Suprapubic skin (tissue), 4 donors: ENCODE measurements around the gene TMEM270. TPM values are rescaled to one million over a fixed set of nuclear protein-coding genes. Genes with fewer than 3 reads are reported as not detected.

Experiments
- DNase-seq, 2 donors: peaks; one replicate each; pipeline ENCODE4 v3.0.0-alpha.2; 2019; ENCODE audit warnings: low spot score in 2 of 2
- H3K27ac ChIP-seq: fragments of 200-600 bp; sonication (generic); one replicate; pipeline ENCODE4 v1.5.1; 2019
- H3K27me3 ChIP-seq: fragments of 200-600 bp; sonication (generic); one replicate; pipeline ENCODE4 v1.5.1; 2019
- H3K36me3 ChIP-seq: fragments of 200-600 bp; sonication (generic); one replicate; pipeline ENCODE4 v1.5.1; 2019
- H3K4me1 ChIP-seq: fragments of 200-600 bp; sonication (generic); one replicate; pipeline ENCODE4 v1.5.1; 2019
- H3K4me3 ChIP-seq: fragments of 200-600 bp; sonication (generic); one replicate; pipeline ENCODE4 v1.5.1; 2019; ENCODE audit warnings: mild to moderate bottlenecking
- H3K9me3 ChIP-seq: fragments of 200-600 bp; sonication (generic); one replicate; pipeline ENCODE4 v1.5.1; 2019
- CTCF ChIP-seq, 2 donors: fragments of 200-600 bp in 1 of 2; fragments of 450-650 bp in 1 of 2; sonication (generic) in 1 of 2; IDR thresholded peaks; one replicate each; pipeline ENCODE4 v1.5.1; 2016 to 2019; ENCODE audit warnings: antibody characterized with exemption in 2 of 2, mild to moderate bottlenecking in 1 of 2, moderate library complexity in 1 of 2
- EP300 ChIP-seq: sonication (generic); formaldehyde crosslinking; IDR thresholded peaks from one replicate; pipeline ENCODE4 v1.6.1; 2017; ENCODE audit warnings: antibody characterized with exemption
- POLR2A ChIP-seq, 2 donors: fragments of 450-650 bp; IDR thresholded peaks; one replicate each; pipeline ENCODE4 v1.6.1; 2017; ENCODE audit warnings: antibody characterized with exemption in 2 of 2, mild to moderate bottlenecking in 2 of 2, moderate library complexity in 2 of 2
- POLR2AphosphoS5 ChIP-seq, 3 donors: sonication (generic); formaldehyde crosslinking; IDR thresholded peaks; one replicate each; pipeline ENCODE4 v1.6.1; 2017; ENCODE audit warnings: antibody characterized with exemption in 3 of 3
- WGBS: methylation state at CpG from one replicate; pipeline ENCODE4 v1.1.5; 2018; 5-methylcytosine and 5-hydroxymethylcytosine counted together
- total RNA-seq, 4 donors: library from RNA; depleted of rRNA; stranded (reverse); fragments of >200 nt; gene quantifications; one replicate each; pipeline ENCODE4 v1.1.0, GENCODE V29; 2016

The TMEM270 gene
- total RNA-seq, 4 donors from 2014 or later: not detected

- DNase-seq: no peak
- TF ChIP-seq POLR2A (IDR thresholded peaks at IDR 0.05) (no peak), POLR2AphosphoS5 (IDR thresholded peaks at IDR 0.05) (no peak), EP300 (no peak), CTCF (IDR thresholded peaks at IDR 0.05) (no peak)
- 55% methylated on average over 14 of the region's 20 CpGs for WGBS
- Histone ChIP-seq H3K27me3 (no peaks in the 10 kb centered on the region), H3K27ac (no peak overlapping the region), H3K4me1 (peaks cover 18% of the 10 kb centered on the region), H3K36me3 (no peaks in the 10 kb centered on the region), H3K4me3 (no peak overlapping the region), H3K9me3 (no peaks in the 10 kb centered on the region)
Measured at GRCh38 chr7:73871163-73872011, 10.4 kb downstream of the TMEM270 start.

GRCh38 chr7:73872056-73872908, 11.3 kb downstream of the TMEM270 start:
- H3K4me1 ChIP-seq: peaks cover 18% of the 10 kb centered on the region
- H3K27ac ChIP-seq: no peak overlapping the region
- no peaks in the 10 kb centered on the region for H3K36me3 ChIP-seq
- no peaks in the 10 kb centered on the region for H3K27me3 ChIP-seq
- H3K9me3 ChIP-seq: no peaks in the 10 kb centered on the region
- no peak overlapping the region for H3K4me3 ChIP-seq
- TF ChIP-seq POLR2A (IDR thresholded peaks at IDR 0.05): no peak
- no peak for TF ChIP-seq POLR2AphosphoS5 (IDR thresholded peaks at IDR 0.05)
- TF ChIP-seq EP300: no peak
- no peak for TF ChIP-seq CTCF (IDR thresholded peaks at IDR 0.05)
- DNase-seq: no peak
- 50% methylated on average over 10 of the region's 13 CpGs for whole genome bisulfite sequencing

GRCh38 chr7:73876361-73876760, 15.4 kb downstream of the TMEM270 start:
- DNase-seq: no peak
- WGBS: 90% methylated on average over 8 of the region's 8 CpGs
- Histone ChIP-seq H3K9me3 (no peaks in the 10 kb centered on the region), H3K27ac (no peak overlapping the region), H3K4me1 (peaks cover 31% of the 10 kb centered on the region), H3K27me3 (no peaks in the 10 kb centered on the region), H3K4me3 (no peak overlapping the region), H3K36me3 (no peaks in the 10 kb centered on the region)
- TF ChIP-seq CTCF (IDR thresholded peaks at IDR 0.05) (no peak), POLR2AphosphoS5 (IDR thresholded peaks at IDR 0.05) (no peak), EP300 (no peak), POLR2A (IDR thresholded peaks at IDR 0.05) (no peak)

- TF ChIP-seq POLR2AphosphoS5 (IDR thresholded peaks at IDR 0.05): no peak
- TF ChIP-seq POLR2A (IDR thresholded peaks at IDR 0.05): no peak
- TF ChIP-seq EP300: no peak
- no peak for TF ChIP-seq CTCF (IDR thresholded peaks at IDR 0.05)
- Histone ChIP-seq H3K27me3 (no peaks in the 10 kb centered on the region), H3K36me3 (no peaks in the 10 kb centered on the region), H3K27ac (no peak overlapping the region), H3K4me3 (no peak overlapping the region), H3K4me1 (peaks cover 30% of the 10 kb centered on the region), H3K9me3 (no peaks in the 10 kb centered on the region)
- 90% methylated on average over 11 of the region's 12 CpGs for WGBS
- no peak for DNase-seq
Measured at GRCh38 chr7:73876973-73877372, 16.0 kb downstream of the TMEM270 start.
